ENCODE measurements around the gene NF2.

NF2 gene

DNA sequence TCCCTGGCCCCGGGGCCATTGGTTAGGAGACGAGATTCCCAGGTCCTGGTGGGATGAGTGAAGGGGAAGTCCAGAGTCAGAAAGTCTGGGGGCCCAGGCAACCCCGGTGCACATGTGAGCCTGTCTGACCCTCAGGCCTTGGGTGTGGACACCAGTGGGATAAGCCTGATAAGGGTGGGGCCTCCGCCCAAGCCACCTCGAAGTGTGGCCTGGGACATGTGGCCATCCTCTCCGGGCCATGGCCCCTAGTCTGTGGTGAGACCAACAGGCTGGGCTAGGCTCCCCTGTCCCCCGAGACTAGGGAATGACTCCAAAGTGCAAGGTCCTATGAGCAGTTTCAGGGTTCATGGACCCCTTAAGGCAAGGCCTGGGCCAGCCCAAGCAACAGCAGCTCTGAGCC is 122.7 kb downstream of the NF2 start:
- no peak for DNase-seq

GRCh38 chr22:29726512-29727130 is 123.2 kb downstream of the NF2 start:
- DNase-seq: peak; percentile 37

GRCh38 chr22:29727131-29727523 is 123.7 kb downstream of the NF2 start:
- peak; percentile 42 for DNase-seq

GRCh38 chr22:29729161-29729560 is 125.7 kb downstream of the NF2 start:
- DNase-seq: no peak

- no peak for DNase-seq
Observed at GRCh38 chr22:29731058-29731850, 127.8 kb downstream of the NF2 start.

GRCh38 chr22:29732883-29733282 is 129.4 kb downstream of the NF2 start:
- DNase-seq: no peak

- peak; percentile 39 for DNase-seq
Observed at GRCh38 chr22:29733362-29734201, 130.1 kb downstream of the NF2 start.

DNA sequence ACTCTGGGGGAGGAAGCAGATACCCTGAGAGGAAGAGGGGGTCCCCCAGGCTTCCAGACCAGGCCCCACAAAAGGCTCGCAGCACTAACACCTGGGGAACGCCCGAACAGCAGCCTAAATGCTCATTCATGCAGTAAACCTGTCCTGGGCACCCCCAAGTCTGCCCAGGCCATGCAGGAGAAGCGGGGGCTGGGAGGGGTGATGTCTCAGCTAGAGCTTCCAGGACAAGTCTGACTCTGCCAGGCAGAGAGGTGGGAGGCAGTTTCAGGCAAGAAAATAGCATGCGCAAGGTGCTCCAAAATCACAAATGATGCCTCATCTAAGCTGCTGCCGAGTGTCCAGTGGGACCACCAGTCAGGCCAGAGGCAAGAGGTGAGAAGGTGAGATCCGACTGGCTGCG is 131.0 kb downstream of the NF2 start:
- DNase-seq: no peak

GRCh38 chr22:29734838-29735237 is 131.4 kb downstream of the NF2 start:
- DNase-seq: no peak

DNA sequence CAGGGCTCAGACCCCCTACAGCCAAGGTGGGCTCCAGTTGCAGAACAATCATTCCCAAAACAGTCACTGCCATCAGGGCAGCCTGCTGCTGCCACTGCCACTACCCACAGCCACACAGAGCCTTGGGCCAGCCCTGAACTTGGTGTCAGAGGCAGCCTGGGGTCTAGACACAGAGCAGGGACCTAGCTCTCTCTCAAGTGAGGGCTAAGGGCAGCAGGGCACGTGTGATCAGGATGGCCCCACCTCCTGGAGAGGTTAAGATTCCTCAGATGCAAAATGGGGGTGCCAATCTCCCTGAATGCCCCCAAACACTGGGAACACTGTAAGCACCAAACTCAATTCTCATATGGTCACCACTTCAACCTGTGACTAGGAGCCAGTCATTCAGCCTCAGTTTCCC is 132.0 kb downstream of the NF2 start:
- DNase-seq: no peak

DNA sequence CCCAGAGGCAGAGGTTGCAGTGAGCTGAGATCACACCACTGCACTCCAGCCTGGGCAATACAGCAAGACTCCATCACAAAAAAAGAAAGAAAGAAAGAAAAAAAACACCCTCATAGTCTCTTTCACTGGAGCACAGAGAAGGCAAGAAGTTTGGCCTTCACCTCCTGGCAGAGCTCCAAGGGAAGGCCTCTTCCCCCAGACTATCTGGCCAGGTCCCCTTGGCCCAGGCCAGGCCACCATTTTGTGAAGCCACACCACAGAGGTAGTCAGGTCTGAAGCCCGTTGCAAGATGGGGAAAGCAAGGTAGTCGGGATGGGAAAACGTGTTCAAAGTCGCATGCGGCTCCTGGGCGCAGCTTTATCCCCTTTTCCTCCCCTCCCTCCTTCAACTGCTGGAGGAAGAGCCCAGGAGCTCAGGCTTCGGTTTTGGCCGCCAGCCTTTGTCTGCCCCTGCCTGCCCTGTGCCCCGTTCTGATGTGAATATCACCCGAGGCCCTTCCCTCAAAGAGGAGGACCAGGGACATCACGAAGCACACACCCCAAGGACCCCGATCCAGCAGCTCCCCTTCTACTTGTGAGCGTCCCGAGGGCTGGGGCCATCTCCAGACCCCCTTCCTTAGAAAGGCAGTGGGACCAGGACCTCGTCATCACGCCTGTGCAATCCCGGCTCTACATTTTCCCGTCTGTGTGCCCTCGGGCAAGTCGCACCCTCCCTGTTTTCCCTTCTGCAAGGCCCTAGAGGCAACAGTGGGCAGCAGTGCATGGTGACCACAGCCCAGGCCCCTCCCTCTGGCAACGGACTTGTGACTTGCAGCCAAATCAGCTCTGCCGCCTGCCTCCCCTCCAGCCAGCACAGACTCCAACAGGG is 134.1 kb downstream of the NF2 start:
- DNase-seq: no peak

- no peak for DNase-seq
Observed at GRCh38 chr22:29738118-29738815, 134.8 kb downstream of the NF2 start.

GRCh38 chr22:29739346-29739875 is 136.0 kb downstream of the NF2 start:
- no peak for DNase-seq

DNA sequence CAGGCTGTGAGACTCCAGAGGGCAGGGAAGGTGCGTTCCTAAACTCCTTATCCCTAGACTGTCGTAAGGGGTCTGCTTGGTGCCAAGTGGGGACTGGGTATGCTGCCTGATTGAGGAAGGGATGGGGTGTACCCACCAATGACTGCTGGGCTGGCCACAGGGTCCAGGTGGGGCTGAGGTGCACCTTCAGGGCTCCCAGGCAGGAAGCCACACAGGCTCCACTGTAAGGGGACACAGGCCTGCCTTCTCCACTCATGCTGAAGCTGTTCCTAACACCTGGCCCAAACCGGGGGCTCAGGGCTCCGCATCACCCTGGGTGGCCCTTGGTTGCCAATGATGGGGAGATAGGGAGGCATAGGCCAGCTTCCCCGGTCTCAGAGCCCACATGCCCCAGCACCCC is 136.8 kb downstream of the NF2 start:
- no peak for DNase-seq

- no peak for DNase-seq
Observed at GRCh38 chr22:29741926-29742325, 138.5 kb downstream of the NF2 start.

GRCh38 chr22:29742326-29742725 is 138.9 kb downstream of the NF2 start:
- DNase-seq: no peak

GRCh38 chr22:29744902-29745301 is 141.5 kb downstream of the NF2 start:
- DNase-seq: no peak

DNA sequence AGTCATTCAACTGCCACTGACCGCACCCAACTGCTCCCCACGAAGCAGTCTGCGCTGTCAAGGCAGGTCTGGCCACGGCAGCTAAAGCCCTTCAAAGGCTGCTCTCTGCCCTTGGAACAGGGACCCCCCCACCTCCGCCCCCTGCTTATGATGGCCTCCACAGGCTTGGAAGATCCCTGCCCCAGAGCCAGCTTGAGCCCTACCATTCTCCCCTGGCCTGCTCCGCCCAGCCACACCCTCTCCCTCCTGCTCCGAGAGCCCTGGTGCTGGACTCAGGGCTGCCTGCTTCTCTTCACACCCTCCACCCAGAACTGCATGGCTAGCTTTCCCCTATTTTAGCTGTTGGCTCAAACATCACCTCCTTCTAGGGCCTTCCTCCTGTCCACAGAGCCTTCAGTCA is 144.4 kb downstream of the NF2 start:
- no peak for DNase-seq
